Body of pancreas (tissue), 4 donors: ENCODE data around the gene RAC3.

Experiments used
- CTCF ChIP-seq, 7 experiments: fragments of 450-650 bp in 4 of 7; fragments of 200-600 bp in 3 of 7; sonication (generic) in 3 of 7; IDR thresholded peaks; one replicate each; pipeline ENCODE4 v1.5.1; 2016 to 2019; ENCODE audit warnings: antibody characterized with exemption in 7 of 7
- POLR2A ChIP-seq, 3 donors: fragments of 450-650 bp; IDR thresholded peaks; one replicate each; pipeline ENCODE4 v1.6.1; 2016; ENCODE audit warnings: antibody characterized with exemption in 3 of 3, mild to moderate bottlenecking in 2 of 3

- TF ChIP-seq POLR2A (IDR thresholded peaks at IDR 0.05) (no peak), CTCF (IDR thresholded peaks at IDR 0.05) (no peak)
Observed at GRCh38 chr17:82077617-82078358, 46.3 kb downstream of the RAC3 start.
